ENCODE measurements around the gene SARS2. TPM values are rescaled to one million over a fixed set of nuclear protein-coding genes. Genes with fewer than 3 reads are reported as not detected.
"Not testable (repeated sequence)": the region's sequence is repeated elsewhere in the genome, so short reads cannot be mapped to it uniquely, and the experiment has no call there.

Gene SARS2
- total RNA-seq, 2 donors from 2014 or later = 8.2 to 9.5 TPM

GRCh38 chr19:38904581-38905539, 25.7 kb downstream of the SARS2 start:
- no peak for DNase-seq (ENCODE audit: low spot score)
- intact Hi-C loops (cut with DNase I) = no loop called here

DNA sequence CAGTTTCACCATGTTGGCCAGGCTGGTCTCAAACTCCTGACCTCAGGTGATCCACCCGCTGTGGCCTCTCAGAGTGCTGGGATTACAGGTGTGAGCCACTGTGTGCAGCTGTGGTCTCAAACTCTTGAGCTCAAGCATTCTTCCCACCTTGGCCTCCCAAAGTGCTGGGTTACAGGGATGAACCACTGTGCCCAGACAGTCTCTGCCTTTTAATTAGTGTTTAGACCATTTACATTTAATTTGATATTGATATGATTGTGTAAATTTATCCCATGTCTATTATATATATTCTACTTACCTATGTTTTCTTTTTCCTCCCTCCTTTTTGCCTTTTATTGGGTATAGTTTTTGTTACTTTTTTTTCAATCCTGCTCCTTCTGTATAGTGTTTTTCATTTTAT, 28.9 kb downstream of the SARS2 start:
- intact Hi-C loops (cut with DNase I) = no loop called here
- no peak for DNase-seq (ENCODE audit: low spot score)

DNA sequence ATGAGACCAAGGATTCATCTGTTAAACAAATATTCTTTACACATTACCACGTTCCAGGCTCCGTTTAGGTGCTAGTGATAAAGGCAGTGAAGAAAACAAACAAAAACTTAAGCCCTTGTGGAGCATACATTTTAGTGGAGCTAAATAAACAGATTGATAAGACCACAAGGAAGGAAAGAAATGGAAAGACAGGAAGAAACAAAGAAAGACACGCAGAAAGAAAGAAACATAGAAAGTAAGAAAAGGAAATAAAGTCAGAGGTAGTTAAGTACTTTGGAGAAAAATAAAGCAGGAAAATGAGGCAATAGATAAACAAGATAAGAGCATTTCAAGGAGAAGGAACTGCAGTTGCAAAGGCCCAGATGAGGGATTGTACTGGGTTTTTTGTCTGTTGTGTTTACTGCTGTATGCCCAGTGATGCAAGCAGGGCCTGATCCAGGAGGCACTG, 29.8 kb downstream of the SARS2 start:
- DNase-seq (ENCODE audit: low spot score) = no peak
- intact Hi-C loops (cut with DNase I) = no loop called here

GRCh38 chr19:38900202-38900629, 30.3 kb downstream of the SARS2 start:
- intact Hi-C loops (cut with DNase I) = no loop called here
- no peak for DNase-seq (ENCODE audit: low spot score)

- intact Hi-C loops (cut with DNase I) = no loop called here
These were observed 30.9 kb downstream of the SARS2 start, which contains the start of the genes NFKBIB and SIRT2 for GRCh38 chr19:38899447-38900201. TSS of gene NFKBIB (plus strand) at chr19:38899969. CDS start at chr19:38900033, 64 bp downstream. TSS of gene SIRT2 (minus strand) at chr19:38899618. CDS start at chr19:38899521, 97 bp downstream.

GRCh38 chr19:38898788-38899446, 31.6 kb downstream of the SARS2 start:
- no peak for DNase-seq (ENCODE audit: low spot score)

More at GRCh38 chr19:38899447-38900201, 30.9 kb downstream of the SARS2 start, which contains the start of the genes NFKBIB and SIRT2:
- peak; percentile 100 for DNase-seq (ENCODE audit: low spot score)

GRCh38 chr19:38894968-38895367, 35.6 kb downstream of the SARS2 start:
- intact Hi-C loops (cut with DNase I) = no loop called here

More at GRCh38 chr19:38898788-38899446, 31.6 kb downstream of the SARS2 start:
- intact Hi-C loops (cut with DNase I) = no loop called here

DNA sequence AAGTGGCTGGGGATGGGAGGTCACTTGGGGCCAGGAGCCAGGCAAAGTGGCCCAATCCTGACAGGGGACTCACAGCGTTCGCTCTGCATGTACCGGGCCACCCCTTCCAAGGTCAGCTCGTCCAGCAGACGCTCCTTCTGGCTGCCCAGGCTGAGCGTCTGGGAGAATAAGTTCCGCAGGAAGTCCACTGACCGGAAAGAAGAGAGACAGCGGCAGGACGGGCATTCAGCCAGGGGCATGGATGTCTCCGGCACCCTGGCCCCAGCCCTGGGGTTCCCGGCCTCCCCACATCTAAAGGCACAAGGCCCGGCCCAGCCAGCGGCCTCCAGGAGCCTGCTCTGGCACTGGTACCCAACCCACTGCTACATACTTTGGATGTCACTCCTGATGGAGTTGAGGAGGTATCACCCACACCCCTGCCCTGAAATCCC, 37.2 kb downstream of the SARS2 start:
- no peak for DNase-seq (ENCODE audit: low spot score)
- intact Hi-C loops (cut with DNase I) = no loop called here

More at GRCh38 chr19:38894968-38895367, 35.6 kb downstream of the SARS2 start:
- no peak for DNase-seq (ENCODE audit: low spot score)

GRCh38 chr19:38892841-38893240, 37.7 kb downstream of the SARS2 start:
- intact Hi-C loops (cut with DNase I) = no loop called here
- DNase-seq (ENCODE audit: low spot score) = no peak

DNA sequence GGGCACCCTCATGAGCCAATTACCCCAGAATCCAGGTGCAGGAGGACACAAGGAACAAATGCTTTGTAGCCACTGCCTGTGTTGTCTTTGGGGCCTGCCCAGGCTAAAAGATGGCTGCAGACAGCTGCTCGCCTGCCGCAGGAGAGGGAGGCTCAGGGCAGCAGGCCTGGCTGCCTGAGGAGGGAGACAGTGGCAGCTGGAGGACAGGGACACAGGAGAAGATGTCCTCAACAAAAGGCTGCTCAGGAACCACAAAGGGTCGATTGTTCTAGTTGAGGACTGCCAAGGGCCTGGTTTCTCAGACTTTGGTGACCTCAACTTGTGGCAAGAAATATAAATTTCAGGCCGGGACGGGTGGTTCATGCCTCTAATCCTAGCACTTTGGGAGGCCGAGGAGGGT, 38.8 kb downstream of the SARS2 start:
- intact Hi-C loops (cut with DNase I) = no loop called here
- no peak for DNase-seq (ENCODE audit: low spot score)

DNA sequence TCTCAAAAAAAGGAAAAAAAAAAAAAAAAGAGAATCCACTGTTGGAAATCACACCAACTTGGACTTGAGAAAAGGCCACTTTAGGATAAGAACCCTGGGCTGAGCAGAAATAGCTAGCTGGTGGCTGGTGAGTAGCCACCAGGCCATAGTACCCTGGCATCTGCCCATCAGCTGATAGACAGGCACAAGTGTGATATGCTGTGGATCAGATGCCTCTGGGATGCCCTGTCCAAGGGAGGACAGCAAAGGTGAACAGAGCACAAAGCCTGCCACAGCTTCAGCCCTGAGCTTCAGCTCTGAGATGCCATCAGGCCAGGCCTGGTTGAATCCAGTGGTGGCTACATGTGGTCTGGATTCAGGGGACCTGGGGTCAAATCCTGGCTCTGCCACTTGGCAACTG, 39.9 kb downstream of the SARS2 start:
- intact Hi-C loops (cut with DNase I) = no loop called here
- no peak for DNase-seq (ENCODE audit: low spot score)

DNA sequence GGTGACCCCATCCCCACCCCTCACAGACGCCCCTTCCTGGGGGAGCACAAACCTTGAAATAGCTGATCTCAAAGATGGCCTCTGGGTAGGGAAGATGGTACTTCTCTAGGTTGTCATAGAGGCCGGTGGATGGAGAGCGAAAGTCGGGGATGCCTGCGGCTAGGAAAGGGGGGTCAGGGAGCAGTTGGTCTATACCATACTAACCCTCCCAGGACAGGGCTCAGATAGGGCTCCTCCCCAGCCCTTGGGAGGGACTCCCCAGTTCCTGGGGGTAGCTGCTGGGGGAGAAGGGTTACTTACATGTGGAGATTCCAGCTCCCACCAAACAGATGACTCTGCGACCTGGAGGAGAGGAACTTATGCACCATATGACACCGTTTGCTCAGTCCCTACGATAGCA, 40.8 kb downstream of the SARS2 start:
- intact Hi-C loops (cut with DNase I) = no loop called here
- DNase-seq (ENCODE audit: low spot score) = no peak

- intact Hi-C loops (cut with DNase I) = no loop called here
- DNase-seq (ENCODE audit: low spot score) = no peak
These were observed 41.7 kb downstream of the SARS2 start for GRCh38 chr19:38888876-38889275.

DNA sequence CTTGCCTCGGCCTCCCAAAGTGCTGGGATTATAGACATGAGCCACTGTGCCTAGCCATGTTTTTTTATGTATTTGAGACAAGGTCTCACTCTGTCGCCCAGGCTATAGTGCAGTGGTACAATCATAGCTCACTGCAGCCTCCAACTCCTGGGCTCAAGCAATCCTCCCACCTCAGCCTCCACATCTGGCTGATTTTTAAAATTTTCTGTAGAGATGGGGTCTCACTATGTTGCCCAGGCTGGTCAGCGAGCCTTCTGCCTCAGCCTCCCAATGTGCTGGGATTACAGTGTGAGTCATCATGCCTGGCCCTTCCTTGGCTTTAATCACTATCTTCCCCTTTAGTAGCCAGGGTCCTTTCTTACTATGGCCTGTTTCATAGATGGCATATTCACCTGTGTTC, 45.9 kb downstream of the SARS2 start:
- intact Hi-C loops (cut with DNase I) = not testable (repeated sequence)

DNA sequence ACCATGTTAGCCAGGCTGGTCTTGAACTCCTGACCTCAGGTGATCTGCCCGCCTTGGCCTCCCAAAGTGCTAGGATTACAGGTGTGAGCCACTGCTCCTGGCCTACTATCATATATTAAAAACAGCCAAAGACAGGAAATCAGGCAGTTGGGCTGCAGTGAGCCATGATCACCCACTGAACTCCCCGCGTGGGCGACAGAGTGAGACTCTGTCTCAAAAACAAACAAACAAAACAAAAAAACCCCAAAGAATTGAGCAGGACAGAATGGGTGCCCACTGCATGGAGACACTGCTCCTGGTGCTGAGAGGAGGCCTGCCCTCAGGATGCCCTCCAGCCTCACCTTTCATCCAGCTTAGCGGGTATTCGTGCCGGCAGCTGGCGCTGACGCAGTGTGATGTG, 47.3 kb downstream of the SARS2 start:
- DNase-seq (ENCODE audit: low spot score) = no peak
- intact Hi-C loops (cut with DNase I) = no loop called here

More for the DNA sequence above, 45.9 kb downstream of the SARS2 start:
- DNase-seq (ENCODE audit: low spot score) = not testable (repeated sequence)

DNA sequence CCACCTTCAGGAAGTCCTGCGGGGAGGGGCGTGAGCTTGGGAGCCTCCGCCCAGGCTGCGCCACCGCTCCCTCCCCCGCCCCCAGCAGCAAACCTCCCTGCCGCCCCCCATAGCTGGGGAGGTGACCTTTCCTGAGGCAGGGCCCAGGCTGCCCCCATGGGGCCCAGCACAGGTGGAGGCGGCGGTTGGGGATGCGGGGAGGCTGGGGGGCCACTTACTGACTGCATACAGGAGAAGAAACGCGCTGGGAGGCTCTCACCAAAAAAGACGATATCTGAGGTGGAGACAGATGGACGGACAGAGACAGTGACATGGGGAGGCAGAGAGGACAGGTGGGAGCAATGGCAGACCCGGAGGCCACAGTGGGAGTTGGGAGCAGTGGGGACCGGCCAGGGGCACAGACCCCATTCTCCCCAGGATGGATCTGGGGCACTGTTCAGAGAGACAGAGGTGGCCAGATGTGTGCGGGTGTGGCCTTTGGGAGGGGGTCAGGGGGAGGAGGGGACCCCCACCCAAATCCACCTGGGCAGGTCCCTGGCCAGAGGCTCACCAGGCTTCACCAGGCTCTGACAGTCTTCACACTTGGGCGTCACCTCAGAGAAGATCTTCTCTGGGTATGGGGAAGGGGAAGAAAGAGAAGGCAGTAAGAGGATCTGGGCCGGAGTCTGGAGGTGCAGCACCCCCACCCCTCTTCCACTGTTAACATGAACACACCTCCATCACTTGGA, 49.5 kb downstream of the SARS2 start:
- DNase-seq (ENCODE audit: low spot score) = no peak
- intact Hi-C loops (cut with DNase I) = no loop called here

DNA sequence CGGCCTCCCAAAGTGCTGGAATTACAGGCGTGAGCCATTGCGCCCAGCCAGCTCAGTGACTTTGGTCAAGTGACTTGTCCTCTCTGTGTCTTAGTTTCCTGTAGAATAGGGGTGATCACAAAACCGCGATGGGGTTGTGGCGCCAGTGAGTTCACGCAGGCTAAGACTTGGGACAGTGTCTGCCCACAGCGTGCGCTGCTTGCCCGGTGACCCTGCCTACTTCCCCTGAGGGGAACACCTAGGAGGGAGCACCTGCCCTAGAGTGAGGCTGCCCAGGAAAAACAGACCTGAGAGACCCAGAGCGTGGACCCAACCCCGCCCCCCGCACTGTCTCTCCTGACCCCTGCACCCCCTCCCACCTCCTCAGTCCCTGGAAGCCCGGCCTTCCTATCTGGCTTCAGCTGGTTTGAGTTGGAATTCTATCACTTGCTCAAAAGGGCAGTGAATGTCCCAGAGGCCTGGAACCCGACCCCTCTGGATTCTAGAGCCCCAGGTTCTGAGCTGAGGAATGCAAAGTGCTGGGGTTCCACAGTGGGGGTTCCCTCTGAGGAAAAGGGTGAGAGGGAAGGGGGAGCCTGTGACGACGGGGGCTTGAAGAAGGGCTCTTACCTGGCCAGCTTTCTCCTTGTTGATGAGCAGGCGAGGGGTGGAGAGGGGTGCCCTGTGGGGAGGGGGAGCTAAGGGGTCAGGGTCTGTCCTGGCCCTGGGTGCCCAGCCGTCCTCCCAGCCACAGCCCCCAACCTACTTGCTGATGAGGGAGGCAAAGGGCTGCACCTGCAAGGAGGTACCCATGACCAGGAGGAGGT, 50.3 kb downstream of the SARS2 start:
- no peak for DNase-seq (ENCODE audit: low spot score)
- intact Hi-C loops (cut with DNase I) = no loop called here

GRCh38 chr19:38879400-38879751, 51.2 kb downstream of the SARS2 start:
- DNase-seq (ENCODE audit: low spot score) = no peak
- intact Hi-C loops (cut with DNase I) = loop anchor here in 1 of 2 donors (2.0 kb wide), 1 partner anchor 27 kb away; no protein-coding TSS in a partner anchor
